SK-N-SH (cell line): ENCODE data around the gene ULK1. TPM values are rescaled to one million over a fixed set of nuclear protein-coding genes. Genes with fewer than 3 reads are reported as not detected.
"Not testable (repeated sequence)": the region's sequence is repeated elsewhere in the genome, so short reads cannot be mapped to it uniquely, and the experiment has no call there.

Experiments
- CTCF ChIA-PET: fragments of 300-600, 350-600 bp; formaldehyde crosslinking; extraction: SDS; loops from one replicate; lab custom pipeline; 2021; lab: Yijun Ruan, JAX
- POLR2A ChIA-PET: fragments of 350-600 bp; sonication (Branson Sonifier 250); formaldehyde crosslinking; extraction: SDS; loops from one replicate; lab custom pipeline; 2020; ENCODE audit warnings: antibody characterized with exemption, inconsistent platforms; lab: Yijun Ruan, JAX
- DNase-seq: peaks from one replicate; pipeline ENCODE4 v3.0.0; 2012
- H2AFZ ChIP-seq: fragments of 200-600 bp; sonication (generic); 2 replicates; pipeline ENCODE4 v1.8.1; 2016; ENCODE audit warnings: antibody characterized with exemption, mild to moderate bottlenecking, low read depth
- H3F3A ChIP-seq: fragments of 200-600 bp; sonication (generic); replicated peaks from 2 replicates; pipeline ENCODE3; 2016; ENCODE audit warnings: antibody characterized with exemption, mild to moderate bottlenecking; ENCODE audit not compliant: insufficient read depth
- H3K27ac ChIP-seq, 2 experiments: fragments of 200-500 bp in 1 of 2; fragments of 200-600 bp in 1 of 2; sonication (Bioruptor generic) in 1 of 2; sonication (generic), shearing (Covaris generic) in 1 of 2; 2 replicates each; pipeline versions ENCODE4 v1.5.1 to v1.6.1; 2014 to 2016; ENCODE audit warnings: low read depth in 2 of 2, inconsistent platforms in 1 of 2, low read length in 1 of 2, mild to moderate bottlenecking in 1 of 2, mixed read lengths in 1 of 2
- H3K27me3 ChIP-seq: fragments of 200-600 bp; sonication (generic), shearing (Covaris generic); 2 replicates; pipeline ENCODE4 v1.6.1; 2016; ENCODE audit warnings: mixed run types; ENCODE audit not compliant: insufficient read depth
- H3K36me3 ChIP-seq, 2 experiments: fragments of 200-500 bp in 1 of 2; fragments of 200-600 bp in 1 of 2; sonication (Bioruptor generic) in 1 of 2; sonication (generic) in 1 of 2; replicated peaks in 1 of 2; 2 replicates each; pipeline versions ENCODE3 to v1.5.1; 2014 to 2016; ENCODE audit warnings: low read length in 1 of 2, mild to moderate bottlenecking in 1 of 2; ENCODE audit not compliant: insufficient read depth in 2 of 2, control insufficient read depth in 1 of 2
- H3K4me1 ChIP-seq, 2 experiments: fragments of 200-500 bp in 1 of 2; fragments of 200-600 bp in 1 of 2; sonication (Bioruptor generic) in 1 of 2; sonication (generic), shearing (Covaris generic) in 1 of 2; 2 replicates each; pipeline versions ENCODE4 v1.5.1 to v1.6.1; 2014 to 2016; ENCODE audit warnings: low read depth in 1 of 2, low read length in 1 of 2, mixed run types in 1 of 2; ENCODE audit not compliant: insufficient read depth in 2 of 2, control insufficient read depth in 1 of 2
- H3K4me2 ChIP-seq: fragments of 200-600 bp; sonication (generic), shearing (Covaris generic); 2 replicates; pipeline ENCODE4 v1.6.1; 2017; ENCODE audit warnings: mixed run types
- H3K4me3 ChIP-seq, 2 experiments: fragments of 200-500 bp in 1 of 2; fragments of 200-600 bp in 1 of 2; sonication (Bioruptor generic) in 1 of 2; sonication (generic), shearing (Covaris generic) in 1 of 2; 2 replicates each; pipeline versions ENCODE4 v1.5.1 to v1.8.1; 2014 to 2016; ENCODE audit warnings: low read depth in 2 of 2, inconsistent platforms in 1 of 2, low read length in 1 of 2, mild to moderate bottlenecking in 1 of 2, mixed read lengths in 1 of 2, moderate library complexity in 1 of 2
- H3K79me2 ChIP-seq: fragments of 200-600 bp; sonication (generic); 2 replicates; pipeline ENCODE4 v1.8.1; 2017; ENCODE audit warnings: mild to moderate bottlenecking; ENCODE audit not compliant: insufficient read depth
- H3K9ac ChIP-seq: fragments of 200-600 bp; sonication (generic); 2 replicates; pipeline ENCODE4 v1.6.1; 2017; ENCODE audit warnings: mixed run types
- H3K9me2 ChIP-seq: fragments of 200-600 bp; sonication (generic); 2 replicates; pipeline ENCODE4 v1.6.1; 2017; ENCODE audit warnings: mixed run types
- H3K9me3 ChIP-seq: fragments of 200-600 bp; sonication (generic); 2 replicates; pipeline ENCODE4 v1.6.1; 2017; ENCODE audit warnings: mixed run types, mild to moderate bottlenecking, moderate library complexity
- H4K20me1 ChIP-seq: fragments of 200-600 bp; sonication (generic); 2 replicates; pipeline ENCODE4 v1.6.1; 2017; ENCODE audit warnings: mild to moderate bottlenecking, mixed run types; ENCODE audit not compliant: insufficient read depth
- CTCF ChIP-seq: fragments of 200-600 bp; sonication (generic); IDR thresholded peaks from 2 replicates; pipeline ENCODE4 v1.6.1; 2017; ENCODE audit warnings: antibody characterized with exemption, mild to moderate bottlenecking, moderate library complexity
- ELF1 ChIP-seq: IDR thresholded peaks from 2 replicates; pipeline ENCODE4 v1.4.0; 2012
- FOSL2 ChIP-seq: IDR thresholded peaks from 2 replicates; pipeline ENCODE4 v1.4.0; 2012; ENCODE audit warnings: low read depth, mild to moderate bottlenecking, moderate library complexity, borderline replicate concordance
- MXI1 ChIP-seq: IDR thresholded peaks from 2 replicates; pipeline ENCODE4 v1.6.1; 2012; ENCODE audit warnings: mild to moderate bottlenecking, low read depth, low read length, improper control_type of control experiment
- RAD21 ChIP-seq: IDR thresholded peaks from 2 replicates; pipeline ENCODE4 v1.6.1; 2012; ENCODE audit warnings: mild to moderate bottlenecking, low read length
- WGBS: methylation state at CpG from one replicate; pipeline ENCODE4 v1.1.6; 2017; ENCODE audit warnings: low lambda C conversion rate; 5-methylcytosine and 5-hydroxymethylcytosine counted together
- polyA plus RNA-seq, 3 experiments: library from polyadenylated mRNA; depleted of rRNA; stranded (reverse); fragments of >200 nt; gene quantifications; 2 replicates each; pipeline ENCODE4 v1.2.3, GENCODE V29; 2012

ULK1 gene
- polyA plus RNA-seq, 1 of the 3 experiments (the other 2 are of a cell fraction): 10.7 TPM

- no peak for TF ChIP-seq CTCF
- no peak for TF ChIP-seq RAD21
- TF ChIP-seq MXI1: no peak
- TF ChIP-seq ELF1: no peak
- no peak for TF ChIP-seq FOSL2
Measured at GRCh38 chr12:131873293-131873692, 21.1 kb upstream of the ULK1 start (continued).

DNA sequence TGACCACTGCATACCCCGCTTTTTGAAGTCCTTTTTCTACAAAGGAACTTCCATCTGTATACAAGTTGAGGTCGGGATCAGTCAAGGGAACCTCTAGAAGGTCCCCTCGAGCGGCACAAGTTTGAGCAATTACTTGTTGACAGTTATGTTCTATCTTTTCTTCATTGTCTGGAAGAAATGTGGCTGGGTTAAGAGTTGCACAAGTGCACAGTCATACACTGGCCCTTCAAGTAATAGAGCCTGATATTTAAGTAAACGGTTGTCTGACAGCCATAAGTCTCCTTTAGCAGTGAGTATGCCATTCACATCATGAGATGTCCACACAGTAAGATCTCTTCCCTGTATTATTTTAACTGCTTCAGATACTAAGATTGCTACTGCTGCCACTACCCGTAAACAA lies 19.4 kb upstream of the ULK1 start:
- POLR2A ChIA-PET, H3K9me3 ChIP-seq, H2AFZ ChIP-seq, DNase-seq, H3K27ac ChIP-seq, H3K36me3 ChIP-seq, H4K20me1 ChIP-seq, CTCF ChIA-PET, H3K79me2 ChIP-seq, H3K9ac ChIP-seq, H3K9me2 ChIP-seq, H3K27me3 ChIP-seq, H3K4me3 ChIP-seq, H3K4me2 ChIP-seq, H3K4me1 ChIP-seq, H3F3A ChIP-seq: not testable (repeated sequence)
- WGBS: 64% methylated on average over 6 of the region's 6 CpGs

DNA sequence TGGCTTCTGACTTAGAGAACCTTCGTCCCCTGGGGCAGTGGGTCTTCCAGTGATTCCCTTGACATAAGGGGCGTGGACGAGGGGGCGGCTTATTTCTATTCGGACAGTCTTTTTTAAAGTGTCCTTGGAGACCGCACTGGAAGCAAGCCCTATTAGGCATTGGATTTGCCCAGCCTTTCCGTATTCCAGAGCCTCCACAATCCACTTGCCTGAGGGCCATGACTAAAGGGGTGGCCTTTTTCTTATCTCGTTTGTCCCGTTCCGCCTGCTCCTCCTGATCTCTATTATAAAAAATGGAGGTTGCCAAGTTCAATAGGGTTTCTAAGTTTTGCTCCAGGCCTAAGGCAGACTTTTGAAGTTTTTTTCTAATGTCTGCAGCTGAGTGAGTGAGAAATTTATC lies 17.2 kb upstream of the ULK1 start:
- CTCF ChIA-PET, DNase-seq, H3K4me1 ChIP-seq, H3K4me2 ChIP-seq, H3K27me3 ChIP-seq, H3F3A ChIP-seq, H3K9me2 ChIP-seq, H4K20me1 ChIP-seq, H3K9me3 ChIP-seq, H2AFZ ChIP-seq, H3K36me3 ChIP-seq, H3K79me2 ChIP-seq, H3K9ac ChIP-seq, H3K4me3 ChIP-seq, POLR2A ChIA-PET, H3K27ac ChIP-seq: not testable (repeated sequence)
- 78% methylated on average over 8 of the region's 10 CpGs for WGBS

DNA sequence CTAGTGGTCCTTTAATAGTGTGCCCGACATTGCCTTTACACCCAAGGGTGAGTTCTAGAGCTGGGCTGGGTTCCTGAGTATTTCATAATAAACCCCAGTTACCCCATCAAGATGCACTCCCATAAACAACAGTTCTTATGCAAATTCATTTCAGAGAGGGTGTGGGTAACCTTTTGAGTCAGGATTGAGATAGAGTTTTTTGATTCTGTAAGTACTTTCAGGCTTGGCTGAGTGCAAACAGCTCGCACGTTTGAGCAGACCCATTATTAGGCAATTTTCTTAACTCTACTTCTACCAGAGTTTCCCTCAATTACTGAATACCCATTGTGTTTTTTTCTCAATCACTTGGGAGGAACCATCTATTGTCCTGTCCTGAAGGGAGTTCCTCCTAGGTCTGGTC lies 16.0 kb upstream of the ULK1 start:
- H2AFZ ChIP-seq, H3K79me2 ChIP-seq, H3K4me1 ChIP-seq, H3K4me2 ChIP-seq, POLR2A ChIA-PET, H3K27ac ChIP-seq, DNase-seq, H3F3A ChIP-seq, H3K9ac ChIP-seq, H3K27me3 ChIP-seq, H4K20me1 ChIP-seq, H3K9me3 ChIP-seq, H3K9me2 ChIP-seq, H3K36me3 ChIP-seq, H3K4me3 ChIP-seq, CTCF ChIA-PET: not testable (repeated sequence)
- 51% methylated on average over 3 of the region's 3 CpGs for WGBS
